OCI-LY1 (cell line): ENCODE results near the gene ANKRD6.

ENCODE experiments used
- CTCF ChIP-seq: fragments of 200-600 bp; sonication (generic), shearing (Covaris generic); IDR thresholded peaks from 2 replicates; pipeline ENCODE4 v1.5.1; 2017; ENCODE audit warnings: mild to moderate bottlenecking, antibody characterized with exemption, low read length, moderate library complexity, mixed read lengths
- EZH2 ChIP-seq: fragments of 200-600 bp; sonication (generic), shearing (Covaris generic); IDR thresholded peaks from 2 replicates; pipeline ENCODE4 v1.8.0; 2017; ENCODE audit warnings: borderline replicate concordance, mixed run types, mild to moderate bottlenecking, antibody characterized with exemption, low read length, moderate library complexity, mixed read lengths

- TF ChIP-seq CTCF (no peak), EZH2 (no peak)
These were observed 205.0 kb downstream of the ANKRD6 start for GRCh38 chr6:89637960-89638319.
